Endothelial cell (in vitro differentiated cells): ENCODE results near the gene MAPK9. TPM values are rescaled to one million over a fixed set of nuclear protein-coding genes. Genes with fewer than 3 reads are reported as not detected.

Experiments
- DNase-seq: peaks from one replicate; pipeline ENCODE4 v3.0.0; 2021; ENCODE audit warnings: low spot score
- H3K27ac Mint-ChIP-seq: one replicate; pipeline ENCODE4 v1.8.0; 2021; ENCODE audit warnings: mixed read lengths, inconsistent platforms; ENCODE audit not compliant: unreplicated experiment
- H3K27me3 Mint-ChIP-seq: one replicate; pipeline ENCODE4 v1.8.0; 2021; ENCODE audit warnings: mild to moderate bottlenecking, moderate library complexity, mixed read lengths, inconsistent platforms; ENCODE audit not compliant: unreplicated experiment
- H3K36me3 Mint-ChIP-seq: one replicate; pipeline ENCODE4 v1.8.0; 2021; ENCODE audit warnings: mild to moderate bottlenecking, low read depth, mixed read lengths, inconsistent platforms; ENCODE audit not compliant: unreplicated experiment
- H3K4me1 Mint-ChIP-seq: one replicate; pipeline ENCODE4 v1.8.0; 2021; ENCODE audit warnings: mild to moderate bottlenecking, mixed read lengths, inconsistent platforms; ENCODE audit not compliant: unreplicated experiment
- H3K4me3 Mint-ChIP-seq: one replicate; pipeline ENCODE4 v1.8.0; 2021; ENCODE audit warnings: mild to moderate bottlenecking, mixed read lengths, inconsistent platforms; ENCODE audit not compliant: unreplicated experiment
- H3K9me3 Mint-ChIP-seq: one replicate; pipeline ENCODE4 v1.8.0; 2021; ENCODE audit warnings: mixed read lengths, inconsistent platforms; ENCODE audit not compliant: unreplicated experiment
- CTCF ChIP-seq: fragments of 200-600 bp; sonication (generic); IDR thresholded peaks from one replicate; pipeline ENCODE4 v1.5.0; 2021; ENCODE audit warnings: antibody characterized with exemption; ENCODE audit not compliant: unreplicated experiment
- total RNA-seq: library from RNA; stranded (reverse); fragmentation: NEBNext Ultra II Directional; extraction: Animal tissue kit (Norgen Biotek cat#: 25700); gene quantifications from one replicate; pipeline ENCODE4 v1.2.1, GENCODE V29; 2021; ENCODE audit not compliant: unreplicated experiment

The MAPK9 gene
- total RNA-seq, 1 donor from 2014 or later = 51.5 TPM

DNA sequence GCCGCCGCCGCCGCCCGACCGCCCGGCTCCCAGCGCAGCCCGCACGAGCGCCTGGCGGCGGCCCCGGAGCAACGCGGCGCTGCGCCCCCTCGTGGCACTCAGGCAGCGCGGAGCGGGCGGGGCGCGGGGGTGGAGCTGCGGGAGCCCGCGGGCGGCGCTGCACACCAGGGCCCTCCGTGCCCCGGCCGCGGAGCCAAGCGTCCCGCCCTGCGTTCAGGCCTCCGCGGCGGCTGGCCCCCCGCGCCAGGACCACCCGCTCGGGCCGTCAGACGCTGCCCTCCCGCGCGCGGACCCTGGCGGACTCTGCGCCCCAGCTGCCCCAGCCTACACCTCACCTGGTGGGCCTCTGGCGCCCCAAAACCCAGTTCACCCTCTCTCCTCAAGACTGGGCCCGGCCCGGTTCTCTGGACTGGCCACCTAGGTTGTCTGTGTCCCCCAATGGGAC is 82.7 kb downstream of the MAPK9 start, which contains the start of gene RASGEF1C:
TSS of gene RASGEF1C (minus strand) at position 75 of the 445 bp plus-strand sequence. CDS start 71,159 bp downstream, outside the sequence.
- Mint-ChIP-seq H3K9me3 (no peaks in the 10 kb centered on the region), H3K27ac (no peak within 1 kb of the TSS), H3K4me3 (peak within 1 kb of the TSS; percentile 77), H3K4me1 (peaks cover 10% of the 10 kb centered on the region), H3K27me3 (peaks cover 19% of the 10 kb centered on the region), H3K36me3 (peaks cover 4% of the 10 kb centered on the region)
- DNase-seq = peak; percentile 87
- no peak for TF ChIP-seq CTCF

- DNase-seq = no peak
- no peak overlapping the region for H3K27ac Mint-ChIP-seq
- H3K36me3 Mint-ChIP-seq = peaks cover 4% of the 10 kb centered on the region
- H3K4me1 Mint-ChIP-seq = peaks cover 6% of the 10 kb centered on the region
- H3K4me3 Mint-ChIP-seq = peak overlapping the region; percentile 77
- H3K27me3 Mint-ChIP-seq = peaks cover 18% of the 10 kb centered on the region
- no peaks in the 10 kb centered on the region for H3K9me3 Mint-ChIP-seq
- TF ChIP-seq CTCF = no peak
These were observed 83.3 kb downstream of the MAPK9 start for GRCh38 chr5:180208435-180209081.

GRCh38 chr5:180208038-180208434 is 83.8 kb downstream of the MAPK9 start:
- DNase-seq = no peak
- Mint-ChIP-seq H3K4me1 (peaks cover 5% of the 10 kb centered on the region), H3K27ac (no peak overlapping the region), H3K4me3 (peak overlapping the region; percentile 77), H3K9me3 (no peaks in the 10 kb centered on the region), H3K27me3 (peaks cover 13% of the 10 kb centered on the region), H3K36me3 (peaks cover 4% of the 10 kb centered on the region)
- no peak for TF ChIP-seq CTCF

DNA sequence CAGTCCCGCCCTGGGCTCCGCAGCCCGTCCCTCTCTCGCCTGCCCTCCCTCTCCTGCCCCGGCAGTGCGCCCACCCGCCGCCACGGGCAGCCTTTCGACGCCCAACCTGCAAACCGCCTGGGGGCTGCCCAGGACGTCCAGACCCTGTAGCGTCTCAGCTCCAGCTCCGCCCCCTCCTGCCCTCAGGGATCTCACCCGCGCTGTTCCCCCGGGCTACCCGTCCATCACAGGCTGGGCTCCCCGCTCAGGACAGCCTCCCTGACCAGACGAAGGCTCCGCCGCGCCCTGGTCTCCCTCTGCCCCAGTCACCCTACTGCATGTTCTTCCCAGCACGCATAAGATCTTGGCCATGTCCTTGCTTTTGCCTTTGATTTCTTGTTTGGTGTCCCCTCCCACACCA is 84.3 kb downstream of the MAPK9 start:
- Mint-ChIP-seq H3K27me3 (peaks cover 10% of the 10 kb centered on the region), H3K4me3 (no peak overlapping the region), H3K4me1 (peaks cover 5% of the 10 kb centered on the region), H3K27ac (no peak overlapping the region), H3K9me3 (no peaks in the 10 kb centered on the region), H3K36me3 (peaks cover 4% of the 10 kb centered on the region)
- no peak for DNase-seq
- no peak for TF ChIP-seq CTCF

- Mint-ChIP-seq H3K27me3 (peaks cover 9% of the 10 kb centered on the region), H3K27ac (no peak overlapping the region), H3K4me3 (no peak overlapping the region), H3K36me3 (peaks cover 2% of the 10 kb centered on the region), H3K9me3 (no peaks in the 10 kb centered on the region), H3K4me1 (peaks cover 5% of the 10 kb centered on the region)
- DNase-seq = no peak
- TF ChIP-seq CTCF = no peak
These were observed 84.9 kb downstream of the MAPK9 start for GRCh38 chr5:180206993-180207392.
